ENCODE results near the gene PRSS23. TPM values are rescaled to one million over a fixed set of nuclear protein-coding genes. Genes with fewer than 3 reads are reported as not detected.

PRSS23 gene
- total RNA-seq, 6 experiments from 2014 or later = 6.9 to 17.8 (median 9.4) TPM

- Histone ChIP-seq H3K4me1 (no peaks in the 10 kb centered on the region), H3K4me3 (no peak overlapping the region), H3K27ac (no peak overlapping the region), H3K36me3 (no peaks in the 10 kb centered on the region), H3K27me3 (no peaks in the 10 kb centered on the region), H3K9me3 (no peaks in the 10 kb centered on the region)
- 57% methylated on average over 1 of the region's 1 CpG for WGBS (ENCODE audit: insufficient coverage, low coverage, low lambda C conversion rate, missing lambda C conversion rate)
- no peak for TF ChIP-seq POLR2A (IDR thresholded peaks at IDR 0.05)
- no peak for TF ChIP-seq CTCF (IDR thresholded peaks at IDR 0.05)
- intact Hi-C loops (cut with DNase I) = no loop called here
- ATAC-seq (peak in 1 of 4 donors; percentile 29), DNase-seq (no peak)
Observed at GRCh38 chr11:86848132-86848531, 47.8 kb downstream of the PRSS23 start.

GRCh38 chr11:86849679-86850078 lies 49.3 kb downstream of the PRSS23 start:
- no peaks in the 10 kb centered on the region for H3K9me3 ChIP-seq
- DNase-seq (no peak), ATAC-seq (no peak)
- TF ChIP-seq POLR2A (IDR thresholded peaks at IDR 0.05) = no peak
- TF ChIP-seq CTCF (IDR thresholded peaks at IDR 0.05) = no peak
- intact Hi-C loops (cut with DNase I) = no loop called here
- 96% methylated on average over 2 of the region's 2 CpGs for WGBS (ENCODE audit: insufficient coverage, low coverage, low lambda C conversion rate, missing lambda C conversion rate)
- no peak overlapping the region for H3K4me3 ChIP-seq
- no peaks in the 10 kb centered on the region for H3K27me3 ChIP-seq
- H3K27ac ChIP-seq = no peak overlapping the region
- H3K4me1 ChIP-seq = no peaks in the 10 kb centered on the region
- no peaks in the 10 kb centered on the region for H3K36me3 ChIP-seq

Other genes starting within 250 kb of the PRSS23 start
- 1 to 10 TPM; 1.9 to 8.5 (median 4.6) TPM for gene ME3, start 127.9 kb upstream of the PRSS23 start, total RNA-seq
- 10 to 100 TPM; 12.5 to 26.1 (median 17.1) TPM for gene FZD4, start 154.9 kb downstream of the PRSS23 start, total RNA-seq
- gene TMEM135, start 237.4 kb downstream of the PRSS23 start, total RNA-seq = 10 to 100 TPM; 12.2 to 27.9 (median 18.8) TPM

All from right lobe of liver (tissue), 6 donors.